AG08395 (cell line): Measurements from ENCODE around the gene TCERG1L.
"Not testable (repeated sequence)": the region's sequence is repeated elsewhere in the genome, so short reads cannot be mapped to it uniquely, and the experiment has no call there.

ENCODE experiments used
- DNase-seq: peaks from one replicate; pipeline ENCODE4 v3.0.0; 2012; ENCODE audit warnings: mixed read lengths, low spot score

TCERG1L gene

DNA sequence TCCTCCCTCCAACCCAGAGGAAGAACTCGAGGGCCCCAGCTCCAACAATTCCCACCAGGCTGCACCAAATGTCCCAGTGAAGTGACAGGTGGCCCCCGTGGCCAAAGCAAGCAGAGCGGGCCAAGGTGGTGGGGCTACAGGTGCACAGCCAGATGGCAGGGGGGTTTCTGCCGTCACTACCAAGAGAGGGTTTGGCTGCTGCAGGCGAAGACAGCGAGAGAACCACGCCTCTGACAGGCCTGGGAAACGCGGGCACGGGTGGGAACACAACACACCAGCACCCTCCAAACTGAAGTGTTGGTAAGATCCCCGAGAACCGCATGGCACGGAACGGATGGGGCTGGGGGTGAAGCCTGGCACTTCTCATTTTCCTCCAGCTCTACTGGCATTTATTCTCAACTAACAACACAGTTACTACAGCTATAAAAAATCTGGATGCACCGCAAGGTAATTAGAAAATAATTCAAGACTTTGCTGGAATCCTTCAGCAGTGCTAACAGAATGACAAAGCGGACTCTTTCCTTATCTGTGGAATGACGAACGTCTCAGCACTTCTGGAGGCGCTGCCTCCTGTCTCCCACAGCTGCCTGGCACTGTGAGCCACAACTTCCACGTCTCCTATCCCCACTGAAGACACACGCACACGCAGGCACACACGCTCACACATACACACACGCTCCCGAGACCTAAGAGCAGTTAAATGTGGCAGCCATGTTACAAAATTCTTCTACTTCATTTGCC, 167.9 kb downstream of the TCERG1L start:
- DNase-seq = no peak

DNA sequence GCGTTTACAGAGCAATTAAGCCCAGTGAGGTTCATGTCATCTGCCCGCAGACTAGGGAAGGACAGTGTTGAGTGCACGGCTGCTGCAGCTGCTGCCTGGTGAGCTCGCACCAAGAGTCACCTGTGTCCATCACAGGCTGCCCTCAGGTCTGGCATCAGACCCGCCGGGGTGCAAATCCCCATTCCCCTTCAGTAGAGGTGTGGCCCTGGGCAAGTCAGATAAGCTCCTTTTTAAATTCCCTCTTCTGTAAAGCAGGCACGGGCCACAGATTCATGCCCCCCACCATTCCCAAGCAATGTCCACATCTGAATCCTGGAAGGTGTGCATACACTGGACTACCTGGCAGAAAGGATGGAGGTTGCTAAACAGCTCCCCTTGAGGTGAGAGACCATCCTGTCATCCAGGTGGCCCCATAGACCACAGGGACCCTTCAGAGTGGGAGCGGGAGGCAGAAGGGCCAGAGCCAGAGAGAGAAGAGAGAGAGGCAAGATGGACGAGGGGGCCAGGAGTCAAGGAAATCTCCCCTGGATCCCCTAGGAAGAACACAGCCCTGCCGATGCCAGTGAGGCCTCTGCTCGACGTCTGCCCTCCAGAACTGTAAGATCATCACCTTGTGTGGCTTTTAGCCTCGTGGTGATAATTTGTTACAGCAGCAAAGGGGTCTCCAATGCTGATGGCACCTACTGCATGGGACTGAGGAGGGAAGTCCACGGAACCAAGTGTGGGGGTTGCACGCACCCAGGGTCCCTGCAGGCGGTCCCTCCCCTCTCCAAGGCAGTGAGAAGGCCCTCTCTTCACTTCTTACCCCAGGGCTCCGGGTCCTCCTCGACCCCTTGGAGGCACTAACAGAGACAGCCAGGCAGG, 168.8 kb downstream of the TCERG1L start:
- DNase-seq = no peak

DNA sequence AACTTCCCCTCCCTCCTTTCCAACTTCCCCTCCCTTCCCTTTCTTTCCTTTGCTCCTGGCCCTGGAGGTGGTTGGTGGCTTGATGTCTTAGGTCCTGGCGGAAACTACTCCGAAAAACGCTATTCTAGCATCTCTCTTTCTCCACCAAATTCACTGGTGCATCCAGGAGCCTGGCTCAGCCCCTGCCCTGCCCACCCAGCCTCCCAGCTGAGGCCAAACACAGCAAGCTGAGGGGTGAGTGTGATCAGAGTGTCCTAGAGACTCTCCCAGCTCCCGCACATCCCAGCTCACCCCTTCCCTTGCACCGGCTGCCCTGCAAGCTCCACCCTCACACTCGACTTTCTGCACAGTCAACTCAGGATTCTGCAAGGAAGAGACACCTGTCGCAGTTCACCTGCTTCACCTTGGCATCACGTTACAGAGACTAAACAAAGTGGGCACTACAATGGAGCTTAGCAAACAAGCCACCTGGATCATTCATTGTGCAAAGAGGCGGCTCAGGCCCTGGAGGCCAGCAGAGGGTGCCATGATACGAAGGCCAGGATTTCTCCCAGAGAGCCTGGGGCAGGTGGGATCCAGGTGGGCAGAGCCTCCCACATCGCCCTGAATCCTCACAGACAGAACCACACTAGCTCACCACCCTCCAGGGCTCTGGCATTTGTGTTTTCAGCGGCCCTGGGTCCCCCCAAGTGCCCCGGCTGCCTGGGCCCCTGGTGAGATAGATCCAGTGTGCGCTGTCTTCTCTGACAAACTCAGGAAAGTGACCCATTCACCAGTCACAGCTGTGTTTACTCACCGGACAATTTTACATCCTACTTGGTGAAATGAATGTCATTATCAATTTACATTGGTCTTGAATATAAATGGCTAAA, 169.6 kb downstream of the TCERG1L start:
- no peak for DNase-seq

DNA sequence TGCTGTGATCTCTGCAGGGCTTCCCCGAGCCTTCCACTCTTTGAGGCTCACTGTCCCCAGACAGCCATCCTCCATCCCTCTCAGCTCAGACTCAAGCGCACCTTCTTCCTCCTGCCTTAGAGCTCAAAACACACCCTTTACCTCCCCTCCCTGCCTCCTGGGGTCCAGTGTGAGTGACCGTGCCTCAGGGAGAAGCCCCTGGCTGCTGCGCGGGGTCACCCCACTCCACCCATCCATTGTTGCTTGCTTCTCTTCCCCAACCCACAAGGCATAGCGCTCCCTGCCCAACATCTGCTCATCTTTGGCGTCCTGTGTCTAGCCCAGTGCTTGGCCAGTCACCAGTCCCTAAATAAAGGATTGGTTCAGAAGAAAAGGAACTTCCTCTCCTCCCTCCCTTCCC, 170.3 kb downstream of the TCERG1L start:
- no peak for DNase-seq

DNA sequence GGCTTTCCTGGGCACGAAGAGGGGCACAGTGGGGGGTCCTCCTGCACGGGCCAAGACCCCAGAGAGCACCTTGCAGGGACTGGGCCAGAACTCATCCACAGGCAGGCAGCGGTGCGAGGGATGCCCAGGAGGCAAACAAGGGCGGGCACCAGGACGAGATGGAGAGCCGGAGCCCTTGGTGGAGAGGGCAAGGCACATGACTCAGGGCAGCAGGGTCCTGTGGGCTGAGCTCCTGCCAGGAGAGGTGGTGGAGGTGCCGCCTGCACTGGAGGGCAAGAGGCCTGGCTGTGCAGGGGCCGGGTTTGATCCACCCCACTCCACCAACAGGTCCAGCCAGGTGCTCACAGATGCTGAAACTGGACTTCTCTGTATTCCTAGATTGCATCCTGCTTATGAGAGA, 170.9 kb downstream of the TCERG1L start:
- DNase-seq = no peak

DNA sequence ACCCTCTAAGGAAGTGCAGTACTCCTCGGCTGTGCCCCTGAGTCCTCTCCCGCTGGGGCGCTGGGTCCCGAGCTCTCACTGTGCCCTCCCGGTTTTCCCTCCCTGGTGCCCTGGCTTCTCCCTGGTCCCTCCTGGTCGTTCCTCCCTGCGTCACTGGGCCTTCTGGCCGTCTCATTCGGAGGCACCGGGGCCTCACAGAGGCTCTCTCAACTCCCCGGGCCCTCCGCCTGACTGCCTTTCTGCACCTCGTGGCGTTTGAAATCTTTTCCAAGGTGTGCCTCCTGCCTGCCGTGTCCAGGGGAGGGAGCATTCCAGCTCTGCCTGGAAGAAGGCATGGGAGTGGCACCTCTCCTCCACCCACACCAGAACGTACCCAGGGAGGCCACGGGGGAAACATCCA, 174.3 kb downstream of the TCERG1L start:
- no peak for DNase-seq

DNA sequence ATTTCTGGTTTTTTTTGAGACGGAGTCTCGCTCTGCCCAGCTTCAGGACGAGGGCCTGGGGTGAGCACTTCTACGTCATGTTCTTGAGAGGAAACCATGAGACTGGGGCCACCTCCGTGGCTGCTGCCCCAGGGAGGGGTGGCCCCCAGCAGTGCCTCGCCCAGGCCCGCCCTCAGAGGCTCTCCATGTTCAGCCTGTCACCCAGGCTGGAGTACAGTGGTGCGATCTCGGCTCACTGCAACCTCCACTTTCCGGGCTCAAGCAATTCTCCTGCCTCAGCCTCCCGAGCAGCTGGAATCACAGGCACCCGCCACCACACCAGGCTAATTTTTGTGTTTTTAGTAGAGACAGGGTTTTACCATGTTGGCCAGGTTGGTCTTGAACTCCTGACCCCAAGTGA, 175.2 kb downstream of the TCERG1L start:
- DNase-seq = not testable (repeated sequence)

DNA sequence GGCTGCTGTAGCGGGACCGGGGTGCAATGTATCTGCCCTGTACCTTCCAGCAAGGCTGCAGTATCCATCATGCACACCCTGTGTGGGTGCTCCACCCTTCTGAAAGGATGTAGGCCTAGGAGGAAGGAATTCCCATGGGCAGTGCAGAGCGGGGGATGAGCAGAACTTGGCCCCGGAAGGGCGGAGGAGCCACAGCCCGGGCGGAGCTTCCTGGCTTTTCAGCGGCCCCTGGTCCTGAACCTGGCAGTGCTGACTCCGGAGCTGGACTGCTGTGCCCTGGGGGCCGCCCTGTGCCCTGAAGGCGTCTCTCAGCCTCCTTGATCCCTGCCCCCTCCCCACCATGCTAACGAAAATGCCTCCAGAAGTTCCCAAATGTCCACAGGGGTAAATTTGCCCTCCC, 175.8 kb downstream of the TCERG1L start:
- DNase-seq = no peak

DNA sequence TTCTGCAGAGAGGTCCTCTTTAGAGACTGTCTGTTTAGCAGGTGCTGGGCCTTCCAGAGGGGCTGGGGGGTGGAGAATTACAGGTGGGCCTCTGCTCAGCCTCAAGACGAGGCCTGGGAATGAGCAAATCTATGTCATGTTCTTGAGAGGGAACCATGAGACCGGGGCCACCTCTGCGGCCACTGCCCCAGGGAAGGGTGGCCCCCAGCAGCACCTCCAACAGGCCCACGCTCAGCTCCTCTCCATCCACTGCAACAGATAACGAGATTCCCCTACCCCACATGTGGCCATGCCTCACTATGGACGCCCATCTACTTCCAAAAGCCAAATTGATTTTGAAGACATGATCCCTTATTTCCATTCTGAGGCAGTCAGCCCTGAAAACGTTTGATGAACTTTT, 176.9 kb downstream of the TCERG1L start:
- no peak for DNase-seq

DNA sequence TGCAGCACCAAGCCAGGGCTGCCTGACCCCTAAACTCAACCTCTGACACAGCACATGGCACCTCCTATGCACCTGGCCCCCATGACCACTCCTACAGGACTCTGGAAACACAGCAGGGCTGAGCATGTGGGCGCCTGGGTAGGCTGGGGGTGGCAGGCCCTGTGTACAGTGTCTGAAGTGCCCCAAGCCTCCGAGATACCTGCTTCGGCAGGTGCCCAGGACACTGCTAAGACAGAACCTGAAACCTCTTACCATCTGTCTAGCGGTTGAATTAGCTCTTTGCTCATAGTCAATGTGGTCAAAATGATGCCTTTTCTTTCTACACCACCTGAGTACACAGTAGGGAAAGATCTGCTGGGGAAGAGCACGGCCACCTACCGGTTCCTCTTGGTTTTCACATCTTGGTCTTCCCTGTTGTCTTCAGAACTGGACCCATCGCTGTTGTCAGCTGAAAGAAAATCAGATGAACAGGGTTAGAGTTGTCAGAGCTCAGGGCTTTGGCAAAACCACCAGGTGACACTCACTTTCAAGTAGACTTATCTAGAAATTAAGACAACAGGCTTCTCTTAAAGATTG, 177.4 kb downstream of the TCERG1L start:
- no peak for DNase-seq

DNA sequence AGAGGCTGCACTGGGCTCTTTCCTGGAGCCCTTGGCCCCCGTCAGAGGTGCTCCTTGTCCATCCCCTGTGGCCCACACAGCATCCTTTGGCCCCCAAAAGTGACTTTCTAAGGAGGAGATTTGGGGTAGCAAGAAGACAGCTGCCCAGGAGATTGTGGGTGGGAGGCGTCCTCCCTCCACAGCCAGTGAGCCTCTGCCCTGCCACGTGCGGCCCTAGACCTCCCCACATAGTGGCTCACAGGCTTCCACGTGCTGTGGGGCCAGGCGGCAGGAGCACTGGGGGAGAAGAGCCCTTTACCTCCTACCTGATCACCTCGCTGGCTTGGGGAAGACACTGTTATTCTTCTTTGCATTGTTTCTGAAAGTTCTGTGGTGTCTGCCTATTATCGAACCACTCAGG, 178.8 kb downstream of the TCERG1L start:
- no peak for DNase-seq

DNA sequence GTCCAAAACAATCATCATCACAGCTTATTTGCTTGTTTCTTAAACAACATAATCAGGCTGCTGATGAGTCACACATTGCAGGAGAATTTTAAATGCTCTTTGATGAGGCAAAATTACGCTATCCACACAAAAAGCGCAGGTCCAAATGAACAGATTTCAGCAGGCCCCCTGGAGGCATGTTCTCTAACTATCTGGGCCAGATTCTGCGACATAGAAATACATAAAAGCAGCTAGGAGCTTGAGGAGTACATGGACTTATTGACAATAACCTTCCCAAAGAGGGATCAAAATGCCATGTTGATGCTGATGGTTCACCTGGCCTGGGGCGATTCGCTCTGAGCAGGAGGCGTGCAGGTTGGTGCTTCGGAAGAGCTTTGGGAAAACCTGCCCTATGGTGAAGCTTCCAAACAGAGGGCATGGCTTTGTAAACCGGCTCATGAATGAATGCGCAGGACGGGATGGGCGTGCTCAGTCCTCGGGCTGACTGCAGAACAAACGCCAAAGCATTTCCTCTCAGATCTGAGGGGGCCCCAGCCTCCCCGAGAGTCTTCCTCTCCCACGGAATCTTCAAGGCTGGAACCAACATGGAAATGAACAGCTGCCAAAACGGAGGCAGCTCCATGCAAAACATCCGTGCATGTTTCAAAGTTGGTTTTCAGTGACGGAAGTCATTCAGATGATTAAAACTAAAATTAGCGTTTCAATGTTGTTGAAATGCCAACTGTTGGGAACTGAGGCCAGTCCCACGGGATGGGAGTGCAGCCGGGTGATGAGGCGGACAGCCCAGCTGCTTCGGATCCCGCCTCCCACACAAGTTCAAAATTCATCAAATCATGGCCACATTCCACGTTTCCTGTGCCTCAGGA, 179.6 kb downstream of the TCERG1L start:
- no peak for DNase-seq

DNA sequence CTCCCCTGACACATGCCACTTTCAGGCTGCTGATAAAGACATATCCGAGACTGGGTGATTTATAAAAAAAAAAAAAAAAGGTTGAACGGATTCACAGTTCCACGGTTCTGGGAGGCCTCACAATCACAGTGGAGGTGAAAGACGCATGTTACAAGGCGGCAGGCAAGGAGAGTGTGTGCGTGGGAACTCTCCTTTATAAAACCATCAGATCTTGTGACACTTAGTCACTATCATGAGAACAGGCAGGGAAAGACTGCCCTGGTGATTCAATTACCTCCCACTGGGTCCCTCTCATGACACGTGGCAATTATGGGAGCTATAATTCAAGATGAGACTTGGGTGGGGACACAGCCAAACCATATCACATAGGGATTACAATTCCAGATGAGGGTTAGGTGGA, 181.5 kb downstream of the TCERG1L start:
- no peak for DNase-seq

DNA sequence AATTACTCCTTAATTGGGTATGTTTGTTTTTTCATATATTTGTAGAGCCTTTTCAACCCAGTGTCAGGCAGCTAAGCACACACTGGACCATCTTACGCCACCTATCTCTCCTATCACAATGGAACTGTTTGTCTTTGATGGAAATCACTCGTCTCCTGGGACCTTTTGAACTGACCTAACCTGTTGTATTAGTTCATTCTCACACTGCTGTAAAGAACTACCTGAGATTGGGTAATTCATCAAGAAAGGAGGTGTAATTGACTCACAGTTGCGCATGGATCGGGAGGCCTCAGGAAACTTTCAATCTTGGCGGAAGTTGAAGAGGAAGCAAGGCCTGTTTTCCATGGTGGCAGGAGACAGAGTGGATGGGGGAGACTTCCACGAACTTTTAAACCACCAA, 182.0 kb downstream of the TCERG1L start:
- DNase-seq = no peak

DNA sequence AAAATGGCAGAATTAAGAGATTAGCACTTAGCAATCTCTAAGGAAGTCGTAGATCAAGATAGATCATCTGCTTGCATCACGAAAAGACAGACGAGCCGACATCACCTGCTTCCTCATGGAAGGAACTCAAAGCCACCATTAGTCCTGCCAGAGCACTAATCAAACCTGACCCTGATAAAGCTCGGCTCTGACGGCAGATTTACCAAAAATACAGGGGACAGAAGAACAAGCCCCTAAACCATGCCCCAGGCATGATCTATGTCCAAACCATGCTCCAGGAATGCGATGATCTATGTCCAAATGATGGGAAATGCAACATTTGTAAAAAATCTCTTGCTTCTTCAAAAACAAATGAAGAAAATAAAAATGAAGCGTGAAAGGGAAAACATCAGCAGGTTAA, 182.8 kb downstream of the TCERG1L start:
- DNase-seq = no peak

DNA sequence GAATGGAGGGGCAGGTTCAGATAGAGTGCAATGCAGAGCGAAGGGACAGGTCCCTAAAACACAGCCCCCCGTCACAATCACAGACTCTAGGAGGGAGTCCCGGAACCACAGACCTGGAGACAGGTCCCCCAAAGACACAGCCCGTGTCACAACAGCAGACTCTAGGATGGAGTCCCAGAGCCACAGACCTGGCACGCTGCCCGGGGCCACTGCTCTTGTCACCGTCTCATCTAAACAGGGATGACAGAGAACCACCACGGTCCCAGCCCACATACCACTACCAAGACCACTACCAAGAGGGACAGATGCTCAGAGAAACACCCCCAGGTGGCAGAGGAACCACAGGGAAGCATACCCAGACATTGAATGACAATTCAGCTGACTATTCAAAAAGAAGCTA, 183.9 kb downstream of the TCERG1L start:
- no peak for DNase-seq

DNA sequence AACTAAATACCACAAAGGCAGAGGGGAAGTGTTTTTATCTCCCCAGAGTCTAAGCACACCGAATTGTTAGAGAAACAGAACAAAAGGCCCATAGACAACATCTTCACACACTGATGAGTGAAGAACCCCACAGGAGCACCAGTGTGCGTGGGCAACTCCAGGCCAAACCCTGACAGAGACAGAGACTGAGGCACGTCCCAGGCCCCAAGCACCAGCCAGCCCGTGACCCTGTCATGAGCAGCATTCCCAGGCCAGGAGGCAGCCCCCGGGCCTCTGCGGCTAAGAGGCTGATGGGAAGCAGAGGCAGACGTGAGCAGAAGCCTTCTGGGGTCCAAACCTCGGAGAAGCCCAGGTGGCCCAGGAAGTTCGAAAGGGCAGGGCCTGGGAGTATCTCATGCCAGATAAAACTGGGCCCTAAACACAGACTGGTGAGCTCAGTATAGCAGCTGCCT, 184.4 kb downstream of the TCERG1L start:
- DNase-seq = no peak

DNA sequence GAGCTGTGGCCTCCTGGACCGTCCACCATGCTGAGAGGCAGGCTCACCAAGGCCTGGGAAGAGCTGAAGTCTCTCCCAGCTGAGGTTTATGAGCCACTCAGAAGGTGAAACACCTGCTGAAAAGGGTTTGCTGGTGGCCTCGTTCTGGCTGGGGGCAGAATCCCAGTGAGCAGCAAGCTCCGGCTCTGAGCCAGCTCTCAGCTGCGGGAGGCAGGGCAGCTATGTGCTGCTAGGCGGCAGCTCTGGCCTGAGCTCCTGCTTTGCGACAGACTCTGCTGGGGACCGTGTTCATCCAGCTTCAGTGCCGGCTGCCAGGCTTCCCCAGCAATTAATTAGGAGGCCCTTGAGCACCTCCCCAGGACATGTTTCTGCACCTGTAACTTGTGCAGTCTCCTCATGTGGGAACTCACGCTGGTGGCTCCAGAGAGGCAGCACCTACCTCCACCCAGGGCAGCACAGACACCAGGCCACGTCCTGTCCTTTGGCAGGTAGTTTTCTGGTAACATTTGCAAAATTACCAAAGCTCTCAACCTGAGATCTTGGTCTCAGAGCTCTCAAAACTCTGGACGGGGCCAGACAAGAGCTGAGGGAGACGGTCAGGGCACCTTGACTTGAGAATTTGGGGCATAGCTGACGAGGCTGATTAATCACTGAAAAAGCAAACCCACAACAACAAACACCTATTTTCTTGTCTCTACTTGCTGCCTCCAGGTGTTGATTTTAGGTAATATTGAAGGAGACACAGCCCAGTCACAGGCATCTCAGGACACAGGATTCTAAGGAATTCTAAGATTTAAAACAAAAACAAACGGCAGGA, 185.0 kb downstream of the TCERG1L start:
- no peak for DNase-seq

DNA sequence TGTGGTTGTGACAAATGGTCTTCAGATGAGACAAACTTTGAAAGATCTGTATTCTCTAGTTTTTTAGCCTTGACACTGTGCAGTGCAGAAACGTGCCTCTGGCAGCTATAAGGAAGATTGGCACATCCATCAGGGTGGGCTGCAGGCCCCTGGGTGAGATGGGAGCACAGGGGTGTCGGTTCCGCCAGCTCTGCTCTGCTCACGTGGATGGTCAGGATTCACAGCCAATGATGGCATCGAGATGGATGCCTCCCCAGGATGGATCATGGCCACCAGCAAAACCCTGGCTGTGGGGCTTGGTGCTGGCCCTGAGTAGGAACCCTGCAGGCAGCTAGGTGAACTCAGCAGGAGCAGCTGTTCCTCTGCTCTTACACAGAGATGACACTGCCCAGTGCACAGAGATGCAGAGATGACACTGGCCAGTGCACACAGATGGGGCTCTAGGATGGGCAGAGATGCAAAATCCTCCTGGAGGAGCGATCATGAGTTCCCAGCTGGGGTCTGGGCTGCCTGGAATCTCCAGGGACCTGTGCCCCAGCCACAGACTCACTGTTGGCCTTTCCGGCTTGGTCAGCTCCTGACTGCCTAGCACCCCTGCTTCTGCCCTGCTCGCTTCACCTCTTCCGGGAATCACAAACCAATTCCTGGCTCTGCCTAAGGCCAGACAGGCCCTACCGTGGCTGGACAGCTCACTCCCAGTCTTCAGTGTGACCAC, 185.9 kb downstream of the TCERG1L start:
- no peak for DNase-seq

DNA sequence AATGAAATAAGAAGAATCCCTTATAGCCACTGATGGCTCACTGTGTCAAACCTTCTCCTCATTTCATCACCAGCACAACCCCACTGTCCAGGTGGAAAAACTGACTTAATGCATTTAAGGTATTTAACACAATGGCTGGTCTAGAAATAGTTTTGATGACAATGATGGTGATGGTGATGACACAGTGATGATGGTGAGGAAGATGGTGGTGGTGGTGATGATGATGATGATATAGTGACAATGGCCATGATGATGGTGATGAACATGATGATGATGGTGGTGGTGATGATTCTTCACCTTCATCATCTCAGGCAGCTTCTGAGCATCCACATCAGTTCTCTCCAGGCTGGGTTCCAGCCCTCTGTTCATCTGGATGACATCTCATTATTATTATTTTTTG, 186.6 kb downstream of the TCERG1L start:
- no peak for DNase-seq
